GM18951 (cell line): ENCODE data around the gene C3.

Experiments
- POLR2A ChIP-seq: IDR thresholded peaks from 4 replicates; pipeline ENCODE4 v1.6.1; 2011; ENCODE audit warnings: mild to moderate bottlenecking; ENCODE audit not compliant: insufficient read length, insufficient read depth; ENCODE audit errors: extremely low read depth
- in situ Hi-C: fragments of 300-500 bp; cut with MboI; formaldehyde crosslinking; loops from one replicate; pipeline ENCODE4 v1.12.0; 2022; ENCODE audit warnings: low sequenced_read_pairs, mixed read lengths, inconsistent platforms; ENCODE audit not compliant: unreplicated experiment

The C3 gene

GRCh38 chr19:6739883-6740588, 19.6 kb upstream of the C3 start:
- no peak for TF ChIP-seq POLR2A
- in situ Hi-C loops = loop anchor here (10.0 kb wide), 1 partner anchor 215 kb away; no protein-coding TSS in a partner anchor

- peak; percentile 42 for TF ChIP-seq POLR2A
- in situ Hi-C loops = loop anchor here (10.0 kb wide), 1 partner anchor 215 kb away; no protein-coding TSS in a partner anchor
These were observed 19.0 kb upstream of the C3 start, which contains the start of gene TRIP10 for GRCh38 chr19:6739390-6739882. Gene TRIP10 (plus strand): TSS chr19:6739680. CDS start chr19:6739762, 82 bp downstream.

- in situ Hi-C loops = loop anchor here (10.0 kb wide), 1 partner anchor 214 kb away; no protein-coding TSS in a partner anchor
- no peak for TF ChIP-seq POLR2A
These were observed 18.4 kb upstream of the C3 start for GRCh38 chr19:6738787-6739389.

GRCh38 chr19:6737873-6738786, 17.7 kb upstream of the C3 start:
- in situ Hi-C loops = loop anchor here (10.0 kb wide), 1 partner anchor 213 kb away; no protein-coding TSS in a partner anchor
- no peak for TF ChIP-seq POLR2A

GRCh38 chr19:6737284-6737872, 16.9 kb upstream of the C3 start, which contains the start of gene GPR108:
Gene GPR108 (minus strand): TSS chr19:6737580. CDS start chr19:6737576, 4 bp downstream.
- in situ Hi-C loops = loop anchor here (10.0 kb wide), 1 partner anchor 213 kb away; no protein-coding TSS in a partner anchor
- peak; percentile 60 for TF ChIP-seq POLR2A

- no peak for TF ChIP-seq POLR2A
- in situ Hi-C loops = loop anchor here (10.0 kb wide), 1 partner anchor 212 kb away; no protein-coding TSS in a partner anchor
These were observed 16.4 kb upstream of the C3 start for GRCh38 chr19:6736917-6737283.

GRCh38 chr19:6736169-6736916, 15.9 kb upstream of the C3 start:
- in situ Hi-C loops = loop anchor here (10.0 kb wide), 1 partner anchor 212 kb away; no protein-coding TSS in a partner anchor
- TF ChIP-seq POLR2A = peak; percentile 61

GRCh38 chr19:6735181-6735911, 14.9 kb upstream of the C3 start:
- TF ChIP-seq POLR2A = no peak
- in situ Hi-C loops = loop anchor here (10.0 kb wide), 1 partner anchor 211 kb away; no protein-coding TSS in a partner anchor

- in situ Hi-C loops = loop anchor here (10.0 kb wide), 1 partner anchor 209 kb away; no protein-coding TSS in a partner anchor
- no peak for TF ChIP-seq POLR2A
These were observed 13.7 kb upstream of the C3 start for GRCh38 chr19:6734096-6734696.

GRCh38 chr19:6733338-6734095, 13.1 kb upstream of the C3 start:
- TF ChIP-seq POLR2A = no peak
- in situ Hi-C loops = loop anchor here (10.0 kb wide), 1 partner anchor 209 kb away; no protein-coding TSS in a partner anchor

GRCh38 chr19:6732803-6733337, 12.4 kb upstream of the C3 start:
- in situ Hi-C loops = loop anchor here (10.0 kb wide), 1 partner anchor 208 kb away; no protein-coding TSS in a partner anchor
- TF ChIP-seq POLR2A = no peak
